Natural killer cell (primary cell): ENCODE data around the gene CUL3. TPM values are rescaled to one million over a fixed set of nuclear protein-coding genes. Genes with fewer than 3 reads are reported as not detected.
"Not testable (repeated sequence)": the region's sequence is repeated elsewhere in the genome, so short reads cannot be mapped to it uniquely, and the experiment has no call there.

Source experiments
- ATAC-seq, 3 donors: fragments of 150-1000 bp in 2 of 3; fragments of 200-7000 bp in 1 of 3; cut with Tn5 transposase; 1 replicate in 1 of 3; 2 replicates in 2 of 3; pipeline ENCODE4 v1.10.0; 2021; ENCODE audit warnings: mild to moderate bottlenecking in 2 of 3, moderate library complexity in 2 of 3
- DNase-seq, 2 donors: peaks; one replicate each; pipeline versions ENCODE4 v3.0.0 to v3.0.0-alpha.2; 2013 to 2021; ENCODE audit warnings: mixed read lengths in 1 of 2
- H3K27ac ChIP-seq: one replicate; pipeline ENCODE4 v1.5.1; 2013; ENCODE audit warnings: mild to moderate bottlenecking, low read length
- H3K27me3 ChIP-seq: one replicate; pipeline ENCODE4 v1.6.1; 2013; ENCODE audit warnings: low read length; ENCODE audit not compliant: control insufficient read depth, insufficient read depth
- H3K36me3 ChIP-seq: one replicate; pipeline ENCODE4 v1.6.1; 2013; ENCODE audit warnings: low read length; ENCODE audit not compliant: control insufficient read depth, insufficient read depth
- H3K4me1 ChIP-seq: one replicate; pipeline ENCODE4 v1.6.1; 2013; ENCODE audit warnings: low read length; ENCODE audit not compliant: control insufficient read depth, insufficient read depth
- H3K4me3 ChIP-seq: one replicate; pipeline ENCODE4 v1.5.1; 2013; ENCODE audit warnings: low read length
- H3K9me3 ChIP-seq: one replicate; pipeline ENCODE4 v1.6.1; 2013; ENCODE audit warnings: low read length; ENCODE audit not compliant: control insufficient read depth, insufficient read depth
- H3K27ac Mint-ChIP-seq, 2 donors: one replicate each; pipeline ENCODE4 v1.8.0; 2022; ENCODE audit warnings: mild to moderate bottlenecking in 2 of 2, mixed read lengths in 2 of 2, moderate library complexity in 1 of 2
- H3K27me3 Mint-ChIP-seq, 2 donors: one replicate each; pipeline ENCODE4 v1.8.0; 2022; ENCODE audit warnings: low read depth in 2 of 2, mixed read lengths in 2 of 2
- H3K36me3 Mint-ChIP-seq: one replicate; pipeline ENCODE4 v1.8.0; 2022; ENCODE audit warnings: mixed read lengths
- H3K4me1 Mint-ChIP-seq, 2 donors: one replicate each; pipeline ENCODE4 v1.8.0; 2022; ENCODE audit warnings: mixed read lengths in 2 of 2
- H3K4me3 Mint-ChIP-seq: one replicate; pipeline ENCODE4 v1.8.0; 2022; ENCODE audit warnings: mild to moderate bottlenecking, moderate library complexity, mixed read lengths
- H3K9me3 Mint-ChIP-seq, 2 donors: one replicate each; pipeline ENCODE4 v1.8.0; 2022; ENCODE audit warnings: mixed read lengths in 2 of 2
- CTCF ChIP-seq: fragments of 200-600 bp; IDR thresholded peaks from one replicate; pipeline ENCODE4 v1.8.0; 2022; ENCODE audit warnings: antibody characterized with exemption
- WGBS: methylation state at CpG from one replicate; pipeline ENCODE4 v1.1.7; 2013; ENCODE audit warnings: missing lambda C conversion rate; ENCODE audit not compliant: insufficient coverage; 5-methylcytosine and 5-hydroxymethylcytosine counted together
- intact Hi-C: fragments of 100-400 bp; cut with micrococcal nuclease; formaldehyde crosslinking; loops from one replicate; pipeline ENCODE4 v1.14.2; 2022
- total RNA-seq, 4 donors: library from RNA; stranded (reverse); fragments of 120-200 nt in 1 of 4; gene quantifications; one replicate each; pipeline versions ENCODE4 v1.2.3 to v1.2.4, GENCODE V29; 2013 to 2022

CUL3 gene
- total RNA-seq, 3 donors from 2014 or later (not counting 1 experiment from before 2014, with no cell fraction given): 102 to 125 (median 115) TPM

GRCh38 chr2:224584111-224584784 lies 915 bp downstream of the CUL3 start:
- WGBS: under 1% methylated on average over 47 of the region's 50 CpGs
- peak overlapping the region; percentile 83 for H3K4me3 ChIP-seq
- ATAC-seq (no peak), DNase-seq (peak in 1 of 2 donors; percentile 25)
- H3K27me3 ChIP-seq: no peaks in the 10 kb centered on the region
- intact Hi-C loops: loop anchor here (1.0 to 5.0 kb wide), 2 partner anchors 8 to 37 kb away; no protein-coding TSS in a partner anchor
- peak overlapping the region; percentile 62 for H3K27ac ChIP-seq
- Mint-ChIP-seq H3K4me1 (peaks cover 42 to 47% of the 10 kb centered on the region in 2 donors), H3K9me3 (no peaks in the 10 kb centered on the region), H3K27ac (peak overlapping the region; percentile 86 to 96), H3K27me3 (no peaks in the 10 kb centered on the region), H3K4me3 (peak overlapping the region; percentile 97), H3K36me3 (no peaks in the 10 kb centered on the region)
- peaks cover 30% of the 10 kb centered on the region for H3K4me1 ChIP-seq
- no peak for TF ChIP-seq CTCF
- H3K36me3 ChIP-seq: no peaks in the 10 kb centered on the region
- H3K9me3 ChIP-seq: no peaks in the 10 kb centered on the region

- not testable (repeated sequence) for H3K9me3 Mint-ChIP-seq, H3K27me3 Mint-ChIP-seq, H3K4me3 ChIP-seq, H3K36me3 ChIP-seq, H3K27ac ChIP-seq, ATAC-seq, DNase-seq, H3K27me3 ChIP-seq, H3K9me3 ChIP-seq, H3K36me3 Mint-ChIP-seq
- intact Hi-C loops: loop anchor here (5.0 kb wide), 1 partner anchor 36 kb away; no protein-coding TSS in a partner anchor
- H3K27ac Mint-ChIP-seq: peak overlapping the region in 1 of 2 donors; percentile 14
- H3K4me1 ChIP-seq: peaks cover 30% of the 10 kb centered on the region
- WGBS: 93% methylated on average over 10 of the region's 14 CpGs
- H3K4me3 Mint-ChIP-seq: peak overlapping the region; percentile 97
- H3K4me1 Mint-ChIP-seq: peaks cover 45 to 51% of the 10 kb centered on the region in 2 donors
These were observed 2.1 kb downstream of the CUL3 start for GRCh38 chr2:224583033-224583432.

- H3K4me3 Mint-ChIP-seq: no peak overlapping the region
- peaks cover 57 to 65% of the 10 kb centered on the region in 2 donors for H3K4me1 Mint-ChIP-seq
- Histone ChIP-seq H3K9me3 (no peaks in the 10 kb centered on the region), H3K27me3 (no peaks in the 10 kb centered on the region), H3K4me1 (peaks cover 37% of the 10 kb centered on the region), H3K27ac (no peak overlapping the region), H3K4me3 (no peak overlapping the region), H3K36me3 (no peaks in the 10 kb centered on the region)
- DNase-seq: no peak
- intact Hi-C loops: loop anchor here (5.0 kb wide), 1 partner anchor 33 kb away; no protein-coding TSS in a partner anchor
- H3K36me3 Mint-ChIP-seq: no peaks in the 10 kb centered on the region
- no peak for ATAC-seq
- H3K27me3 Mint-ChIP-seq: no peaks in the 10 kb centered on the region
- TF ChIP-seq CTCF: no peak
- WGBS: 96% methylated on average over 11 of the region's 12 CpGs
- H3K9me3 Mint-ChIP-seq: no peaks in the 10 kb centered on the region
- peak overlapping the region in 1 of 2 donors; percentile 83 for H3K27ac Mint-ChIP-seq
These were observed 4.9 kb downstream of the CUL3 start for GRCh38 chr2:224580248-224580647.

- no peaks in the 10 kb centered on the region for H3K27me3 Mint-ChIP-seq
- H3K27ac ChIP-seq: no peak overlapping the region
- no peaks in the 10 kb centered on the region for H3K9me3 ChIP-seq
- DNase-seq: no peak
- peaks cover 39% of the 10 kb centered on the region for H3K4me1 ChIP-seq
- H3K36me3 ChIP-seq: no peaks in the 10 kb centered on the region
- no peak overlapping the region for H3K4me3 ChIP-seq
- peaks cover 65 to 73% of the 10 kb centered on the region in 2 donors for H3K4me1 Mint-ChIP-seq
- no peak for ATAC-seq
- peak overlapping the region; percentile 57 for H3K4me3 Mint-ChIP-seq
- no peaks in the 10 kb centered on the region for H3K9me3 Mint-ChIP-seq
- TF ChIP-seq CTCF: no peak
- no peaks in the 10 kb centered on the region for H3K27me3 ChIP-seq
- H3K27ac Mint-ChIP-seq: peak overlapping the region; percentile 83 to 85
- no peaks in the 10 kb centered on the region for H3K36me3 Mint-ChIP-seq
- intact Hi-C loops: no loop called here
- WGBS: 15% methylated on average over 2 of the region's 2 CpGs
These were observed 5.8 kb downstream of the CUL3 start for GRCh38 chr2:224579411-224579810.
